ENCODE measurements around the gene KLHL29.

The KLHL29 gene

GRCh38 chr2:23550553-23550952 is 165.6 kb downstream of the KLHL29 start:
- no peak for DNase-seq (ENCODE audit: low read depth in 2 of 2)

- no peak for DNase-seq (ENCODE audit: low read depth in 2 of 2)
Measured at GRCh38 chr2:23551875-23552274, 166.9 kb downstream of the KLHL29 start.

GRCh38 chr2:23553561-23553960 is 168.6 kb downstream of the KLHL29 start:
- DNase-seq (ENCODE audit: low read depth in 2 of 2), result no peak

- DNase-seq (ENCODE audit: low read depth in 2 of 2), result no peak
Measured at GRCh38 chr2:23554054-23554697, 169.2 kb downstream of the KLHL29 start.

GRCh38 chr2:23555944-23556343 is 171.0 kb downstream of the KLHL29 start:
- no peak for DNase-seq (ENCODE audit: low read depth in 2 of 2)

GRCh38 chr2:23556929-23557328 is 171.9 kb downstream of the KLHL29 start:
- no peak for DNase-seq (ENCODE audit: low read depth in 2 of 2)

GRCh38 chr2:23557455-23557854 is 172.5 kb downstream of the KLHL29 start:
- no peak for DNase-seq (ENCODE audit: low read depth in 2 of 2)

- DNase-seq (ENCODE audit: low read depth in 2 of 2), result no peak
Measured at GRCh38 chr2:23559561-23560239, 174.7 kb downstream of the KLHL29 start.

GRCh38 chr2:23561088-23561487 is 176.1 kb downstream of the KLHL29 start:
- no peak for DNase-seq (ENCODE audit: low read depth in 2 of 2)

- no peak for DNase-seq (ENCODE audit: low read depth in 2 of 2)
Measured at GRCh38 chr2:23561544-23561943, 176.6 kb downstream of the KLHL29 start.

- DNase-seq (ENCODE audit: low read depth in 2 of 2), result no peak
Measured at GRCh38 chr2:23562143-23562542, 177.2 kb downstream of the KLHL29 start.

GRCh38 chr2:23563151-23563550 is 178.2 kb downstream of the KLHL29 start:
- DNase-seq (ENCODE audit: low read depth in 2 of 2), result no peak

- no peak for DNase-seq (ENCODE audit: low read depth in 2 of 2)
Measured at GRCh38 chr2:23563673-23564614, 179.0 kb downstream of the KLHL29 start.

GRCh38 chr2:23564615-23564960 is 179.6 kb downstream of the KLHL29 start:
- no peak for DNase-seq (ENCODE audit: low read depth in 2 of 2)

- no peak for DNase-seq (ENCODE audit: low read depth in 2 of 2)
Measured at GRCh38 chr2:23565374-23565773, 180.4 kb downstream of the KLHL29 start.

GRCh38 chr2:23565814-23566213 is 180.8 kb downstream of the KLHL29 start:
- DNase-seq (ENCODE audit: low read depth in 2 of 2), result no peak

- DNase-seq (ENCODE audit: low read depth in 2 of 2), result no peak
Measured at GRCh38 chr2:23566241-23567142, 181.5 kb downstream of the KLHL29 start.

- DNase-seq (ENCODE audit: low read depth in 2 of 2), result no peak
Measured at GRCh38 chr2:23567161-23567756, 182.3 kb downstream of the KLHL29 start.

GRCh38 chr2:23568211-23568610 is 183.2 kb downstream of the KLHL29 start:
- no peak for DNase-seq (ENCODE audit: low read depth in 2 of 2)

GRCh38 chr2:23568626-23569190 is 183.7 kb downstream of the KLHL29 start:
- no peak for DNase-seq (ENCODE audit: low read depth in 2 of 2)
